Muscle of back (tissue), 11 donors: ENCODE data around the gene HMCN2. TPM values are rescaled to one million over a fixed set of nuclear protein-coding genes. Genes with fewer than 3 reads are reported as not detected.
"Not testable (repeated sequence)": the region's sequence is repeated elsewhere in the genome, so short reads cannot be mapped to it uniquely, and the experiment has no call there.

Experiments
- DNase-seq, 3 donors: peaks; one replicate each; pipeline versions ENCODE4 v3.0.0 to v3.0.0-alpha.2; 2013
- polyA plus RNA-seq, 10 donors: library from polyadenylated mRNA; unstranded; fragments of 120-200 nt; gene quantifications; one replicate each; pipeline ENCODE4 v1.2.1, GENCODE V29; 2013; ENCODE audit not compliant: insufficient read length in 10 of 10

The HMCN2 gene
- polyA plus RNA-seq, 10 donors = 4.8 to 21.1 (median 10.9) TPM

GRCh38 chr9:130240410-130241197, 25.0 kb upstream of the HMCN2 start:
- DNase-seq = peak; percentile 54 to 80 (median 71)

DNA sequence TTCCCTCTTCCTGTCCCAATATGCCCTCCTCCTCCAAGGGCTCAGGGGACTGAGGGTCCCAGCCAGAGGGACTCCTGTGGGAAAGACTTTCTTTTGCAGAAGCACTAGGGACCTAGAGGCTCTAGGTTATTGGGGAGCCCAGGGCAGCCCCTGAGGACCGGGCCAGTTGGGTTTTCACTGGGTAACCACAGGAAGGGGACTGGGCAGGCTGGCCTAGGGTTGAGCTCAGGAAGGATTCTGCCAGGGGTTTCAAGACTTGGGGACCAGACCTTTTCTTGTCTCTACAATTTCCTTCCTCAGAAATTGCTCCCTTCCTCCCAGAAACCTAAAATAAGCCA, 24.4 kb upstream of the HMCN2 start:
- no peak for DNase-seq

GRCh38 chr9:130242270-130243014, 23.1 kb upstream of the HMCN2 start:
- DNase-seq = no peak

DNA sequence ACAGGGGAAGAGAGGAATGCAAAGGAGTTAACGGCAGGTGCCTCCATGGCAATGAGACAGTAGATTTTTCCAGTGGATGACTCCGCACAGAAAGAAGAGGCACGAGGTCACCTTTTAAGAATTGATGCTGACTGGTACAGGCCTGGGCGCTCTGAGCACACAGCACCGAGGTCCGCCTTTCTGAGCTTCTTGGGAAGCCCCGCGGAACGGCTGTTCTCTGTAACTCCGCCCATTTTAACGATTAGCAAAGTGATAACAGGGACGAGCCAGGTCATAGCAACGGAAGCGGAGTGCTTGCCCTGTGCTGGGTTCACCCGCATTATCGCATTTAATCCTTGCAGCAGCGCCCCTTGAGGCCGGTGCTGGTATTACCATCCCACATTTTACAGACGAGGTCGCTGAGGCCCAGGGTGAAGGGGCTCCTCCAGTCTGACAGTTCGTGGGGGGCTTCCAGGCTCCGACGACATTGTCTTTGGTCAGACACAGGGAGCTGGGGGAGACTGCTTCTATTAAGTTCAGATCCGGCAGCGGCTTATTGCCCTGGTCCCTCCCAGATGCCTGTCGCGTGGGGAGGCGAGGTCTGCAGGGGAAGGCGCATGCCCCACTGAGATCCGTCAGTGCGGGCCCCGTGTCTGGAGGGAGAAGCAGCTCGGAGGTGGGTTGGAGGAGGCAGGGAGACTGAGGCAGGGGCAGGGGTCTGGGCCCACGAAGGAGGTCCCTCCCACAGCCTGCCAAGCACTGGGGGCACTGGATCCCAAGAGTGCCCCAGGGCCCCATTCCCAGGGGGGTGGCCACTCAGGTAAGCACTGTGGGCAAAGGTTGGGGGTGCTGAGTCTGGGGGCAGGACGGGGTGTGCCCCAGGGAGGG, 22.3 kb upstream of the HMCN2 start:
- DNase-seq = peak; percentile 37 to 82 (median 69)

GRCh38 chr9:130243882-130244170, 21.7 kb upstream of the HMCN2 start:
- peak in 1 of 3 donors; percentile 4 for DNase-seq

DNA sequence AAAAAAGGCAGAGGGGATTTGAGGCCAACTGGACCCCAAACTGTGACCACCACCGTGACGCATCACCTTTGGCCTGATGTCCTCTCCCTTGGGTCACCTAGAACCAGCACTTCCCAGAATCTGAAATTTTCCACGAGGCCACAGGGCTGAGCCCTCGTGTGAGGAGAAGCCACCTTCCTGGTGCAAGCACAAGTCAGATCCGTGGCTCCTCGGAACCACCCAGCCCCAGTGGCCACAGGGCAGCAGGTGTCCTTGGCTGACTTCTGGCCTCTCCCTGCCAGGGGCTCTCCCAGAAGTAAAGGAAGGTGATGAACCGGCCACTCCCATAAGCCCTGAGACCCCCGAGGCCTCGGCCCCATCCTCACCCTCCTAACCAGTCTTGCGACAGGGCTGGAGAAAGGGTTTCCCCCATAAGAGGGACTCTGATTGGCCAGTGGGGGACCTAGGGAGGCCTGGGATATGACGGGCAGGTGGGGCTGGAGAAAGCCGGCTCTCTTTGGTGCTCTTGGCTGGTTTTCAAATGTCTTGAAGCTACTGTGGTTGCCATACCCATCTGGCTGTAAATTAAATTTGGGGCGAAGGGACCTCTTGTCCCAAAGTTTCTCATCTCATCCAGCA, 20.9 kb upstream of the HMCN2 start:
- no peak for DNase-seq

DNA sequence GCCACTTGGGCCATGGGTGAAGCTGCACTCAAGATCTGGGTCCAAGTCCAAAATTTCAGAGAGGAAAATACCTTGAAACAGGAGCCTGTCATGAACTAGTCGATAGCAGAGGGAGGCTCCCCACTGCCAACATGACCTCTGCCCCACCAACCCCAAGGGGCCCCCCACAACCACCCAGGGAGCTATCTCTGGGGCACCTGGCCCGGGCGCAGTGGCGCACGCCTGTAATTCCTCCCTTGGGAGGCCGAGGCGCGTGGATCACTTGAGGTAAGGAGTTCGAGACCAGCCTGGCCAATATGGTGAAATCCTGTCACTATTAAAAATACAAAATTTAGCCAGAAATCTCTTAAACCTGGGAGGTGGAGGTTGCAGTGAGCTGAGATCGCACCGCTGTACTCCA, 20.1 kb upstream of the HMCN2 start:
- DNase-seq = no peak

GRCh38 chr9:130246126-130246525, 19.4 kb upstream of the HMCN2 start:
- DNase-seq = no peak

DNA sequence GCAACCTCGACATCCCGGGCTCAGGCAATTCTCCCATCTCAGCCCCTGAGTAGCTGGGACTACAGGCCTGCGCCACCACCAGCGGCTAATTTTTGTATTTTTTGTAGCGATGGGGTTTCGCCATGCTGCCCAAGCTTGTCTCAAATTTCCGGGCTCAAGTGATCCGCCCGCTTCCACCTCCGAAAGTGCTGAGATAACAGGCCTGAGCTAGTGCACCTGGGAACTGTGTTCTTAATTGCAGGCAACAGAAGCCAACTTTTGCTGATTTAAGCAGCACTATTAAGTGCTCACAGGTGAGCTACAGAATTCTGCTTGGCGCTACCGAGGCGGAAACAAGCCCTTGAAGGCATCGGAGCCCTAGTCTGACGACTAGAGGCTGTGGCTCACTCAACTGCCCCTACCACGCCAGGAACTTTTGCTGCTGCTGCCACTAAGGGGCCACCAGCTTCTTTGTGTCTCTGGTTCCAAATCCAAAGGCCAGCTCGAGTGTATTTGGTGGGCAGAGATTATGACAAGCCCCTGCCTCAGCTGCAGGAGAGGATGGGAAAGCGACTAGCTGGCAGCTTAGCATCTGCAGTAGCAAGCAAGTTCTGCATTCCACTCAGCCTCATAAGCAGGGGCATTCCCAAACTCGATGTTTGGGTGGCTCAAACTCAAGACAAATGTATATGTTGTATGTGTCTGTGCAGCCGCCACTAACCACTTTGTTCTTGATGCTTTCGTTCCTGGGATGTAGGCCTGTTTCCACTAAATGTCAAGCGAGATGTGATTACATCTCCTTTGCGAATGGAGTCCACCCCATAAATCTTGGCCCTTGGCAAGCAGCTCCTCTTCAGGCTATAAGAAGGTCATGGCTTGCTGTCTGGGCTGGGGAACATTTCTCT, 10.6 kb upstream of the HMCN2 start:
- peak in 1 of 3 donors; percentile 69 for DNase-seq

DNA sequence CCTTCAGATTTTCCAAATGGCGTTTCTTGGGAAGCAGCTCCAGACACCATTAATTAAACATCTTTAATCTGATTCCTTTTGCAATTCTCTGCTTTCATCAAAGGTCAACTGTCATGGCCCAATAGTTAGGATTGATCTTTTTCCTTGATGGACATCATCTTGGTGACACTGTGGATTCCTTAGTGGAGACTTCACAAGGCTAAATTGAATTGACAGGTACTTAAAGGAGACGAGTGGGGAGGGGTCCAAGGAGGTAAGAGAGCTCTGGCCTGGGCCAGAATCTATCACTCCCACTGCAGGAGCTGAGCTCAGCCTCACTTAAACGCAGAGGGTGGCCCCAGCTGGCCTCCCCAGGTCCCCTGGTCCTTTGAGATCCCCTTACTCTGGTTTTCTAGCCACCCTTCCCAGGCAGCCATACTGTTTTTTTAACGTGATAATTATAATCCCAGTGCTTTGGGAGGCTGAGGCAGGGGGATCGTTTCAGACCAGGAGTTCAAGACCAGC, 9.9 kb upstream of the HMCN2 start:
- DNase-seq = no peak

GRCh38 chr9:130256644-130257043, 8.9 kb upstream of the HMCN2 start:
- DNase-seq = no peak

DNA sequence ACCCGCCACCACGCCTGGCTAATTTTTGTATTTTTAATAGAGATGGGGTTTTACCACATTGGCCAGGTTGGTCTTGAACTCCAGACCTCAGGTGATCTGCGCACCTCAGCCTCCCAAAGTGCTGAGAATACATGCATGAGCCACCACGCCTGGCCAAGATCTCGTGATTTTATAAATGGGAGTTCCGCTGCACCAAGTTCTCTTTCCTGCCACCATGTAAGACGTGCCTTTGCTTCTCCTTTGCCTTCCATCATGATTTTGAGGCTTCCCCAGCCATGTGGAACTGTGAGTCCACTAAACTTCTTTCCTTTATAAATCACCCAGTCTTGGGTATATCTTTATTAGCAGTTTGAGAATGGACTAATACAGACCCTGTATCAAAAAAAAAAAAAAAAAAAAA, 7.4 kb upstream of the HMCN2 start:
- DNase-seq = not testable (repeated sequence)

DNA sequence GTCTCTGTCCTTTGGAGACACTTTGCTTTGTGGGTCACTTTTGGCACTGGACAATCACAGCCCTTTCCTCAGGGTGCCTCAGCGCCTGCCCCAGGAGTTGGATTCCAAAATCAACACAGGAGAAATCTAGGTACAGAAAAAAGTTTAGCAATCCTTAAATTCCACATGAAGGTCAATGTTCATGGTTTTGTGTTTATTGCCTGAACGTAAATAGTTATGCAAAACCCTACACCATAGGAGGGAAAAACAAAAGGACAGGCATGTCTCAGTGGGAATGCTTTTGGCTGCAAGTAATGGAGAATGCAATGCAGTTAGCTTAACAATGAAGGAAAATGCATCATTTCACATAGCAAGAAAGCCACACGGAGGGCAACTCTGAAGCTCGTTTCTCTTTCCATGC, 6.5 kb upstream of the HMCN2 start:
- DNase-seq = no peak

GRCh38 chr9:130260816-130261765, 4.5 kb upstream of the HMCN2 start:
- DNase-seq = peak; percentile 33 to 81 (median 68)

DNA sequence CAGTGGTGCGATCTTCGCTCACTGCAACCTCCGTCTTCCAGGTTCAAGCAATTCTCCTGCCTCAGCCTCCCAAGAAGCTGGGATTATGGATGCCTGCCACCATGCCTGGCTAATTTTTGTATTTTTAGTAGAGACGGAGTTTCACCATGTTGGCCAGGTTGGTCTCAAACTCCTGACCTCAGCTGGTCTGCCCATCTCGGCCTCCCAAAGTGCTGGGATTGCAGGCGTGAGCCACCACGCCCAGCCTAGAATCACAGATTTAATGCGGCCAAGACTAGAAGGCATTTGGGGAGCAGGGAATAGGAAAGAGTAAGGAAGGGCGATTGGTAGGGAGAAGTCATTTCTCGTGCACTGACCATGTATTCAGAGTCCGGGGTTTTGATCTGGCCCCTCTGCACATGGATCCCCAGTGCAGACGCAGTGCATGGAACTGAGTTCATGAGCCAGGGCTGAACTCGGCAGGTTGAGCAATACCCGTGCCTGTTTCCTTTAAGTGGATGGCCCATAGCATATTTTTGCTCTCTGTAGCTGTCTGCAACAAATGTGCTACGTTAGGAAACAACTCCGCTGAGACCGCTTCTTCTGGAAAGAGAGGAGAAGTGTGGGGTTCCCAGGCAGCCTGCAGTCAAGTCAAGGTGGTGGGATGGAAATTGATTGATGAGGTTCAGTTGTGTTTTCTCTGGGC, 3.4 kb upstream of the HMCN2 start:
- no peak for DNase-seq

GRCh38 chr9:130262771-130263170, 2.8 kb upstream of the HMCN2 start:
- no peak for DNase-seq

GRCh38 chr9:130263601-130264413, 1.8 kb upstream of the HMCN2 start:
- no peak for DNase-seq
